Adrenal gland (tissue), 12 donors: ENCODE results near the gene CDC14C. TPM values are rescaled to one million over a fixed set of nuclear protein-coding genes. Genes with fewer than 3 reads are reported as not detected.

Experiments
- DNase-seq, 7 donors: peaks; one replicate each; pipeline ENCODE4 v3.0.0-alpha.2; 2019 to 2020
- H3K27ac ChIP-seq, 5 donors: fragments of 200-600 bp; sonication (generic) in 4 of 5; 1 replicate in 3 of 5; 2 replicates in 2 of 5; pipeline versions ENCODE4 v1.5.1 to v1.8.0; 2016 to 2020; ENCODE audit warnings: mild to moderate bottlenecking in 1 of 5
- H3K27me3 ChIP-seq: fragments of 200-600 bp; 2 replicates; pipeline ENCODE4 v1.8.0; 2021
- H3K36me3 ChIP-seq, 2 donors: fragments of 200-600 bp; replicated peaks in 1 of 2; 1 replicate in 1 of 2; 2 replicates in 1 of 2; pipeline versions ENCODE4 v1.5.1 to v1.8.0; 2018 to 2022
- H3K4me1 ChIP-seq, 2 donors: fragments of 200-600 bp; replicated peaks in 1 of 2; 1 replicate in 1 of 2; 2 replicates in 1 of 2; pipeline versions ENCODE4 v1.5.1 to v1.8.0; 2018 to 2021
- H3K4me3 ChIP-seq, 4 donors: fragments of 200-600 bp; sonication (generic) in 3 of 4; one replicate each; pipeline ENCODE4 v1.5.1; 2016 to 2018
- H3K9me3 ChIP-seq, 3 donors: fragments of 200-600 bp; sonication (generic) in 1 of 3; replicated peaks in 1 of 3; 1 replicate in 2 of 3; 2 replicates in 1 of 3; pipeline versions ENCODE4 v1.5.1 to v1.8.0; 2016 to 2021
- POLR2A ChIP-seq, 2 donors: fragments of 450-650 bp; IDR thresholded peaks; one replicate each; pipeline ENCODE4 v1.6.1; 2017; ENCODE audit warnings: antibody characterized with exemption in 2 of 2, mild to moderate bottlenecking in 2 of 2, moderate library complexity in 1 of 2
- WGBS, 4 donors: extraction: QIAGEN DNeasy Blood & Tissue Kit in 2 of 4; methylation state at CpG; one replicate each; pipeline versions ENCODE4 v1.1.5 to v1.1.7; 2013 to 2017; 5-methylcytosine and 5-hydroxymethylcytosine counted together
- intact Hi-C, 2 donors: fragments of 100-400 bp; cut with DNase I; formaldehyde crosslinking; loops; one replicate each; pipeline versions ENCODE4 v1.14.1 to v1.15.0; 2022 to 2023
- polyA plus RNA-seq, 3 donors: library from polyadenylated mRNA; stranded (reverse); fragments of 200-250 nt in 2 of 3; fragments of 350-450 nt in 1 of 3; fragmentation: Illumina TruSeq in 1 of 3; extraction: RNeasy Lipid Tissue Mini Kit (QIAGEN cat#74804) in 1 of 3; gene quantifications; one replicate each; pipeline ENCODE4 v1.2.3, GENCODE V29; 2013 to 2014
- total RNA-seq, 9 donors: library from RNA; depleted of rRNA in 4 of 9; stranded (reverse); fragments of >200 nt in 4 of 9; fragments of 120-200 nt in 1 of 9; fragmentation: NEBNext Ultra II Directional in 1 of 9; extraction: Animal tissue kit (Norgen Biotek cat#: 25700) in 1 of 9; gene quantifications; one replicate each; pipeline versions ENCODE4 v1.1.0 to v1.2.4, GENCODE V29; 2013 to 2023
- TF ChIP-seq, protein P1 (sequence below), 6 experiments: fragments of 450-650 bp in 4 of 6; fragments of 200-600 bp in 2 of 6; sonication (generic) in 1 of 6; IDR thresholded peaks; 1 replicate in 5 of 6; 2 replicates in 1 of 6; pipeline versions ENCODE4 v1.5.1 to v1.8.0; 2016 to 2021; ENCODE audit warnings: antibody characterized with exemption in 6 of 6, mild to moderate bottlenecking in 2 of 6, moderate library complexity in 1 of 6
- donor health status: healthy with polysubstance abuse.
- donor health status: Bipolar disorder and iron deficiency.
- donor health status: DM: yes; HTN: yes; CAD: no.
- donor health status: DM: no; HTN: no; CAD: no.
- donor health status: DM: no; HTN: no; CAD: no.
- donor health status: DM: yes; HTN: yes; CAD: no.

CDC14C gene
- total and polyA plus RNA-seq, 12 donors: not detected

DNA sequence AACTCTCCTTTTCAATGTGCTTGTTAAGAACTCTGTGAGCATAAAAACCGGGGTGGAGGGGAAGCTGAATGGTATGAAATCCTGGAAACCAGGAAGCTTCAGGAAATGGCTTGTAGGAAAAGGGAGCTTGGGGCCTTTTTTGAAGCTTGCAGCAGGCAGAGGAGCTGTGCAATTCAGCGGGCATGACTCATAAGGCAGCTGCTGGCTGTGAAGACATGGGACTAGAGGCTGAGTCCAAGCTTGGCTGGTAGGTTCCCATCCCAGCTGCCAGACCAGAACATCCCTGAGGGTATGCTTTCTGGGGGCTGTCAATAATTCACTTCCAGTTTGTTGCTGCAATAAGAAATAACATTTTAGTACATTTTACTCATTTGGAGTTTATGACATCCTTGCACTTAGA is 36.8 kb upstream of the CDC14C start:
- no peak for DNase-seq
- H3K4me3 ChIP-seq: no peak overlapping the region
- TF ChIP-seq, protein P1, sequence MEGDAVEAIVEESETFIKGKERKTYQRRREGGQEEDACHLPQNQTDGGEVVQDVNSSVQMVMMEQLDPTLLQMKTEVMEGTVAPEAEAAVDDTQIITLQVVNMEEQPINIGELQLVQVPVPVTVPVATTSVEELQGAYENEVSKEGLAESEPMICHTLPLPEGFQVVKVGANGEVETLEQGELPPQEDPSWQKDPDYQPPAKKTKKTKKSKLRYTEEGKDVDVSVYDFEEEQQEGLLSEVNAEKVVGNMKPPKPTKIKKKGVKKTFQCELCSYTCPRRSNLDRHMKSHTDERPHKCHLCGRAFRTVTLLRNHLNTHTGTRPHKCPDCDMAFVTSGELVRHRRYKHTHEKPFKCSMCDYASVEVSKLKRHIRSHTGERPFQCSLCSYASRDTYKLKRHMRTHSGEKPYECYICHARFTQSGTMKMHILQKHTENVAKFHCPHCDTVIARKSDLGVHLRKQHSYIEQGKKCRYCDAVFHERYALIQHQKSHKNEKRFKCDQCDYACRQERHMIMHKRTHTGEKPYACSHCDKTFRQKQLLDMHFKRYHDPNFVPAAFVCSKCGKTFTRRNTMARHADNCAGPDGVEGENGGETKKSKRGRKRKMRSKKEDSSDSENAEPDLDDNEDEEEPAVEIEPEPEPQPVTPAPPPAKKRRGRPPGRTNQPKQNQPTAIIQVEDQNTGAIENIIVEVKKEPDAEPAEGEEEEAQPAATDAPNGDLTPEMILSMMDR (IDR thresholded peaks at IDR 0.05): no peak
- no peak for TF ChIP-seq POLR2A (IDR thresholded peaks at IDR 0.05)
- 45 to 61% (median 56%) methylated on average over 2 of the region's 2 CpGs for WGBS, 4 donors
- H3K27ac ChIP-seq: no peak overlapping the region
- intact Hi-C loops: no loop called here
- peaks cover 0 to 3% (median 0%) of the 10 kb centered on the region in 3 donors for H3K9me3 ChIP-seq
- H3K27me3 ChIP-seq: no peaks in the 10 kb centered on the region
- no peaks in the 10 kb centered on the region for H3K4me1 ChIP-seq
- H3K36me3 ChIP-seq: no peaks in the 10 kb centered on the region

DNA sequence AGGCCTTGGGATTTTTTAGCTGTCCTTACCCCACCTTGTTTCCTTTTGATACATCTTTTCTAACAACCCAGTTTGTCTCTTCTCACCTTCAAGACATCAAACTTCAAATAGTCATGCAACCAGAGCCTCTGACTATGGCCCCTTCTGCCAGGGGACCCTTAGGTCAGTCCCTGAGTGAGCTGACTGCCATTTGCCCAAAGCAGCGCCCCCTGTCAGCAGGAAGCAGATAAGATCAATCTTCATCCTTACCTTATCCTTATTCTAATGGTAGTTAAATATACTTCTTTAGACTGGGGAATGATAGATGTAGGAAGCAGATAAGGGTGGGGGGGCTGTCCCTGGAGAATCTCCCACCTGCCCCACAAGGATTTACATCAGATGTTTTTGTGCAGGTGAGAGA is 29.8 kb upstream of the CDC14C start:
- no peak for TF ChIP-seq POLR2A (IDR thresholded peaks at IDR 0.05)
- TF ChIP-seq, protein P1 (IDR thresholded peaks at IDR 0.05): no peak
- H3K27me3 ChIP-seq: no peaks in the 10 kb centered on the region
- no peak overlapping the region for H3K4me3 ChIP-seq
- intact Hi-C loops: no loop called here
- no peaks in the 10 kb centered on the region for H3K36me3 ChIP-seq
- H3K27ac ChIP-seq: no peak overlapping the region
- 55 to 70% (median 59%) methylated on average over 1 of the region's 1 CpG for WGBS, 4 donors
- no peak for DNase-seq
- H3K9me3 ChIP-seq: peaks cover 0 to 3% (median 0%) of the 10 kb centered on the region in 3 donors
- H3K4me1 ChIP-seq: no peaks in the 10 kb centered on the region

DNA sequence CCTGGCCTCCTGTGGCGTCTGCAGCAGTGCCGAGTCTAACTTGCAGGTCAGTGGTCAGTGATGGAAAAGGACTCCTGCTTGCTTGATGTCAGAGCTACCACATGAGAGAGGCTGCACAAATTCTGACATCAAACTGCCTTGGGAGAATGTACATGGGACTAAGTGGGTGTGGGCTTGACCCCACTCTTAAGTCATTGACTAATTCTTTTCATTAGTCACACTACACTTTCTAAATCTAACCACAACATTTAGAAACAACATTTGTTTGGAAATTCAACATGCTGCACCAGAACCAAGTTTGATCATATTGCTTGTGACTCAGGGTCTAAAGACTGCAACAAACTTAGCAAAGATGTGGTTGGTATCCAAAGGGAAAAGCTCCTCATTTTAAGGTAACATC is 24.4 kb upstream of the CDC14C start:
- 75 to 95% (median 81%) methylated on average over 2 of the region's 2 CpGs for WGBS, 4 donors
- intact Hi-C loops: no loop called here

DNA sequence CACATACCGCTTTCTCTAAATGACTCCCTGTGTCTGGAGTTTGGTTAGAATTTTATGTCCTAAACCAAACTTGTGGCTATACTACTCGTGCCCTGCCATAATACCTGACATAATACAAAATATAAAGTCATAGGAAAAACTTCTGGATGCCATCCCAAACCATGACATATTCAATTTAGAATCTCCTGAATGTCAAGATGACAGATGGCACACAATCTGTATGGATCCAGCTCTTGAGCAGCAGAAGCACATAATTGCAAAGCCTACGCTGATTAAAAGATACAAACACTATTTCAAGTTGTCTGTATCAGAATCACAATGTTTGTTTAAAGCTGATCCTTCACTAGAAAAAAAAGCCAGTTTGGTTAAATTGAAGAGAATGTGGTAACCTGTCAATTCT is 22.4 kb upstream of the CDC14C start:
- H3K4me3 ChIP-seq: no peak overlapping the region
- no peak for DNase-seq
- no peaks in the 10 kb centered on the region for H3K4me1 ChIP-seq
- TF ChIP-seq, protein P1 (IDR thresholded peaks at IDR 0.05): no peak
- no peak for TF ChIP-seq POLR2A (IDR thresholded peaks at IDR 0.05)
- H3K36me3 ChIP-seq: no peaks in the 10 kb centered on the region
- H3K27me3 ChIP-seq: no peaks in the 10 kb centered on the region
- 79 to 88% (median 87%) methylated on average over 3 of the region's 3 CpGs for WGBS, 4 donors
- H3K9me3 ChIP-seq: no peaks in the 10 kb centered on the region
- no peak overlapping the region for H3K27ac ChIP-seq
- intact Hi-C loops: no loop called here

More for the DNA sequence above, 24.4 kb upstream of the CDC14C start:
- Histone ChIP-seq H3K27ac (no peak overlapping the region), H3K36me3 (no peaks in the 10 kb centered on the region), H3K9me3 (no peaks in the 10 kb centered on the region), H3K4me1 (no peaks in the 10 kb centered on the region), H3K27me3 (no peaks in the 10 kb centered on the region), H3K4me3 (no peak overlapping the region)
- DNase-seq: no peak
- TF ChIP-seq POLR2A (IDR thresholded peaks at IDR 0.05): no peak
- TF ChIP-seq, protein P1 (IDR thresholded peaks at IDR 0.05): no peak
